K562 (cell line): ENCODE results near the gene CHST15. TPM values are rescaled to one million over a fixed set of nuclear protein-coding genes. Genes with fewer than 3 reads are reported as not detected.

Experiments
- ATAC-seq: fragments of 200-7000 bp; cut with Tn5 transposase; 3 replicates; pipeline ENCODE4 v1.9.1; 2020; ENCODE audit warnings: moderate library complexity
- BruUV-seq: library from RNA; stranded (reverse); fragments of 400-500 nt; replicated peaks from 2 replicates; lab custom pipeline; 2021; lab: Mats Ljungman, UMichigan
- CTCF ChIA-PET: fragments of 300-600 bp; formaldehyde crosslinking; extraction: SDS; loops from one replicate; lab custom pipeline; 2021; ENCODE audit warnings: low intra/inter-chr PET ratio; lab: Yijun Ruan, JAX
- POLR2A ChIA-PET: fragments of 300-600, 350-650 bp; sonication (Branson Sonifier 250); formaldehyde crosslinking; extraction: SDS; loops from one replicate; lab custom pipeline; 2021; ENCODE audit warnings: antibody characterized with exemption, inconsistent platforms; lab: Yijun Ruan, JAX
- DNase-seq, 4 experiments: peaks; one replicate each; pipeline versions ENCODE4 v3.0.0 to v3.0.0-alpha.2; 2011 to 2018; ENCODE audit warnings: low spot score in 3 of 4, mixed read lengths in 3 of 4; ENCODE audit errors: extremely low read depth in 1 of 4
- FAIRE-seq: peaks from 2 replicates; lab custom pipeline; 2011; peaks lifted over from hg19 to GRCh38; lab: Jason Lieb, UNC
- H2AFZ ChIP-seq: 2 replicates; pipeline ENCODE4 v1.6.0; 2011; ENCODE audit warnings: low read depth, low read length, control low read depth, inconsistent platforms
- H3K27ac ChIP-seq: fragments of 200-600 bp; 3 replicates; pipeline ENCODE4 v1.8.0; 2011; ENCODE audit warnings: low read depth, mild to moderate bottlenecking, control low read depth, inconsistent platforms, low read length, moderate library complexity, mixed read lengths; ENCODE audit errors: extremely low read depth
- H3K27me3 ChIP-seq, 2 experiments: fragments of 300-600 bp in 1 of 2; 2 replicates in 1 of 2; 3 replicates in 1 of 2; pipeline versions ENCODE4 v1.6.0 to v1.8.0; 2011; ENCODE audit warnings: inconsistent platforms in 2 of 2, low read length in 2 of 2, mild to moderate bottlenecking in 1 of 2, mixed read lengths in 1 of 2, moderate library complexity in 1 of 2; ENCODE audit not compliant: control insufficient read depth in 2 of 2, insufficient read depth in 2 of 2
- H3K36me3 ChIP-seq: fragments of 300-600 bp; 3 replicates; pipeline ENCODE4 v1.8.0; 2011; ENCODE audit warnings: mild to moderate bottlenecking, low read length, inconsistent platforms; ENCODE audit not compliant: control insufficient read depth, insufficient read depth
- H3K4me1 ChIP-seq, 2 experiments: fragments of 200-600 bp in 1 of 2; replicated peaks in 1 of 2; 2 replicates in 1 of 2; 3 replicates in 1 of 2; pipeline versions ENCODE4 v1.5.1 to v1.8.0; 2011; ENCODE audit warnings: inconsistent platforms in 2 of 2, low read length in 2 of 2, mild to moderate bottlenecking in 1 of 2, mixed read lengths in 1 of 2, moderate library complexity in 1 of 2; ENCODE audit not compliant: control insufficient read depth in 2 of 2, insufficient read depth in 2 of 2
- H3K4me2 ChIP-seq: 2 replicates; pipeline ENCODE4 v1.6.1; 2011; ENCODE audit warnings: low read length, control low read depth, inconsistent platforms, mixed read lengths; ENCODE audit not compliant: insufficient read depth
- H3K4me3 ChIP-seq: fragments of 200-600 bp; sonication (generic), shearing (Covaris generic); 2 replicates; pipeline ENCODE4 v1.5.1; 2016; ENCODE audit warnings: control low read depth, inconsistent platforms
- H3K79me2 ChIP-seq: fragments of 200-600 bp; 3 replicates; pipeline ENCODE4 v1.8.0; 2011; ENCODE audit warnings: low read length, inconsistent platforms; ENCODE audit not compliant: control insufficient read depth, insufficient read depth
- H3K9ac ChIP-seq, 2 experiments: 2 replicates each; pipeline versions ENCODE4 v1.6.0 to v1.6.1; 2011; ENCODE audit warnings: low read depth in 2 of 2, low read length in 2 of 2, control low read depth in 1 of 2, inconsistent platforms in 1 of 2, mild to moderate bottlenecking in 1 of 2, mixed read lengths in 1 of 2; ENCODE audit not compliant: insufficient read depth in 1 of 2
- H3K9me1 ChIP-seq: one replicate; pipeline ENCODE4 v1.6.0; 2011; ENCODE audit warnings: inconsistent platforms, mild to moderate bottlenecking, low read length, moderate library complexity; ENCODE audit not compliant: control insufficient read depth, insufficient read depth
- H3K9me3 ChIP-seq: replicated peaks from 2 replicates; pipeline ENCODE4 v1.5.1; 2011; ENCODE audit warnings: low read depth, low read length, inconsistent platforms; ENCODE audit not compliant: control insufficient read depth, insufficient read depth
- H4K20me1 ChIP-seq: replicated peaks from 2 replicates; pipeline ENCODE4 v1.6.1; 2011; ENCODE audit warnings: low read length, inconsistent platforms, mixed read lengths; ENCODE audit not compliant: control insufficient read depth, insufficient read depth
- CC2D1A ChIP-seq: fragments of 450-650 bp; IDR thresholded peaks from 2 replicates; pipeline ENCODE4 v1.6.1; 2017; ENCODE audit warnings: mild to moderate bottlenecking
- DNMT1 ChIP-seq: fragments of 450-650 bp; IDR thresholded peaks from 2 replicates; pipeline ENCODE4 v1.6.1; 2016; ENCODE audit warnings: antibody characterized with exemption, mild to moderate bottlenecking
- FOXJ2 ChIP-seq: fragments of 200-800 bp; sonication (Bioruptor generic); IDR thresholded peaks from 2 replicates; pipeline ENCODE4 v1.6.1; 2016; ENCODE audit warnings: missing genetic modification characterization, missing compliant biosample characterization
- HNRNPLL ChIP-seq: fragments of 200-400 bp; formaldehyde crosslinking; IDR thresholded peaks from 2 replicates; pipeline ENCODE4 v1.6.1; 2017; ENCODE audit warnings: low read length, low read depth, mild to moderate bottlenecking; ENCODE audit not compliant: poor library complexity, severe bottlenecking
- NBN ChIP-seq: fragments of 450-650 bp; IDR thresholded peaks from 2 replicates; pipeline ENCODE4 v1.6.1; 2016; ENCODE audit warnings: low read depth, mild to moderate bottlenecking
- RBM34 ChIP-seq: fragments of 200-400 bp; formaldehyde crosslinking; IDR thresholded peaks from 2 replicates; pipeline ENCODE4 v1.6.1; 2018; ENCODE audit warnings: low read length, borderline replicate concordance; ENCODE audit not compliant: insufficient read depth
- SLC30A9 ChIP-seq: fragments of 250-450 bp; sonication (Bioruptor Pico); IDR thresholded peaks from 2 replicates; pipeline ENCODE4 v1.8.0; 2022; ENCODE audit warnings: mild to moderate bottlenecking, moderate library complexity
- SMARCE1 ChIP-seq: fragments of 450-650 bp; IDR thresholded peaks from 2 replicates; pipeline ENCODE4 v1.7.1; 2016; ENCODE audit warnings: mild to moderate bottlenecking
- TEAD4 ChIP-seq, 2 experiments: sonication (generic) in 1 of 2; formaldehyde crosslinking in 1 of 2; IDR thresholded peaks; 2 replicates each; pipeline versions ENCODE4 v1.6.1 to v1.8.0; 2012 to 2022; ENCODE audit warnings: borderline replicate concordance in 1 of 2, inconsistent platforms in 1 of 2, low read length in 1 of 2, mild to moderate bottlenecking in 1 of 2, missing genetic modification reagents in 1 of 2
- ZNF583 ChIP-seq: fragments of 250-450 bp; sonication (Bioruptor Pico); IDR thresholded peaks from 2 replicates; pipeline ENCODE4 v1.4.0; 2020
- ZNF695 ChIP-seq: fragments of 450-650 bp; formaldehyde crosslinking; IDR thresholded peaks from 2 replicates; pipeline ENCODE4 v1.4.0; 2020; ENCODE audit warnings: mild to moderate bottlenecking, moderate library complexity
- ZNF699 ChIP-seq: fragments of 250-450 bp; sonication (Bioruptor Pico); IDR thresholded peaks from 2 replicates; pipeline ENCODE4 v1.8.0; 2021; ENCODE audit warnings: mild to moderate bottlenecking, moderate library complexity; ENCODE audit not compliant: insufficient replicate concordance
- WGBS: fragments of 100-300 bp; shearing (Covaris generic); methylation state at CpG from one replicate; pipeline ENCODE4 v1.1.6; 2016; ENCODE audit warnings: low coverage, mixed read lengths; ENCODE audit not compliant: insufficient coverage; ENCODE audit errors: missing lambda C conversion rate; 5-methylcytosine and 5-hydroxymethylcytosine counted together
- in situ Hi-C: fragments of 300-500 bp; cut with MboI; formaldehyde crosslinking; loops from 4 replicates; pipeline ENCODE4 v1.15.0; 2018; ENCODE audit warnings: inconsistent platforms, mixed read lengths
- intact Hi-C: fragments of 100-400 bp; cut with micrococcal nuclease; formaldehyde crosslinking; loops from 2 replicates; pipeline ENCODE4 v1.14.2; 2022
- polyA plus RNA-seq, 8 experiments: library from polyadenylated mRNA; depleted of rRNA in 4 of 8; stranded (reverse) in 5 of 8; unstranded in 3 of 8; fragments of >200 nt; fragmentation: Nextera tagmentation in 2 of 8; fragmentation: Illumina TruSeq in 1 of 8; extraction: Ambion mirVana in 2 of 8; extraction: Trizol in 1 of 8; gene quantifications; 2 replicates each; pipeline versions ENCODE4 v1.2.1 to v1.2.3, GENCODE V29; 2011 to 2014; ENCODE audit warnings: inconsistent platforms in 1 of 8, missing spikeins in 1 of 8
- total RNA-seq, 7 experiments: library from RNA; depleted of rRNA in 6 of 7; stranded (reverse); fragments of >200 nt in 6 of 7; fragmentation: Illumina TruSeq in 2 of 7; extraction: Trizol in 2 of 7; gene quantifications; 2 replicates each; pipeline versions ENCODE4 v1.2.1 to v1.2.3, GENCODE V29; 2011 to 2021; ENCODE audit warnings: low replicate concordance in 1 of 7
- TF ChIP-seq, protein P1 (sequence below): fragments of 250-450 bp; sonication (Bioruptor Pico); IDR thresholded peaks from 2 replicates; pipeline ENCODE4 v1.5.0; 2020; ENCODE audit warnings: mild to moderate bottlenecking, borderline replicate concordance
- TF ChIP-seq, protein P2 (sequence below): sonication (generic); formaldehyde crosslinking; IDR thresholded peaks from 2 replicates; pipeline ENCODE4 v1.8.1; 2023; ENCODE audit warnings: mild to moderate bottlenecking, missing genetic modification reagents

CHST15 gene
- total and polyA plus RNA-seq, 9 of the 15 experiments (the other 6 are each of a cell fraction or from before 2014, with no cell fraction given), result 0.04 to 0.16 (median 0.08) TPM

DNA sequence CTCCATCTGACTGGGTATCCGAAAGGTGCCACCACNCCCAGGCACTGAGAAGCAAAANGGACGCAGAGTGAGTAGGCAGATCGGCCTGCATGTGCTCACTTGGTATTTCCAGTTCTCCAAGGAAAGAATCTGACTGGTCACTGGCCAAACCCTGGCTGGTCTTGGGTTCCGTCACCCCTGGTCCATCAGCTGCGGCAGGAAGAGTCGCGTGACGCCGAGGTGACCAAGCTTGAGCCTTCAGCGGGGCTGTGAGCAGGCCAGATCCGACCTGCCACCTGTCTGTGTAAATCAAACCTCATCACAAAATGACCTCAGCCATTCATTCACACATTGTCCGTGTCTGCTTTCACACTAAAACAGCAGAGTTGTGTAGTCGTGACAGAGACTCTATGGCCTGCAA lies 28.8 kb upstream of the CHST15 start:
- H3K27me3 ChIP-seq, result peaks cover 2 to 10% of the 10 kb centered on the region in 2 experiments; a peak in 3 of 5 replicates
- CTCF ChIA-PET, result no interaction called here
- POLR2A ChIA-PET, result interaction anchor here (0.7 kb wide), 1 partner anchor 19 kb away, joined by 3 read pairs; no protein-coding TSS in a partner anchor

More for the DNA sequence above, 28.8 kb upstream of the CHST15 start:
- no TSS peak for BruUV-seq
- Histone ChIP-seq H2AFZ (no peak overlapping the region), H3K4me2 (no peak overlapping the region), H4K20me1 (no peaks in the 10 kb centered on the region), H3K27ac (no peak overlapping the region), H3K9ac (no peak overlapping the region), H3K9me1 (no peaks in the 10 kb centered on the region), H3K79me2 (no peaks in the 10 kb centered on the region), H3K4me1 (no peaks in the 10 kb centered on the region), H3K4me3 (no peak overlapping the region), H3K36me3 (no peaks in the 10 kb centered on the region), H3K9me3 (no peaks in the 10 kb centered on the region)
- TF ChIP-seq FOXJ2 (tag), result no peak
- TF ChIP-seq, protein P1, sequence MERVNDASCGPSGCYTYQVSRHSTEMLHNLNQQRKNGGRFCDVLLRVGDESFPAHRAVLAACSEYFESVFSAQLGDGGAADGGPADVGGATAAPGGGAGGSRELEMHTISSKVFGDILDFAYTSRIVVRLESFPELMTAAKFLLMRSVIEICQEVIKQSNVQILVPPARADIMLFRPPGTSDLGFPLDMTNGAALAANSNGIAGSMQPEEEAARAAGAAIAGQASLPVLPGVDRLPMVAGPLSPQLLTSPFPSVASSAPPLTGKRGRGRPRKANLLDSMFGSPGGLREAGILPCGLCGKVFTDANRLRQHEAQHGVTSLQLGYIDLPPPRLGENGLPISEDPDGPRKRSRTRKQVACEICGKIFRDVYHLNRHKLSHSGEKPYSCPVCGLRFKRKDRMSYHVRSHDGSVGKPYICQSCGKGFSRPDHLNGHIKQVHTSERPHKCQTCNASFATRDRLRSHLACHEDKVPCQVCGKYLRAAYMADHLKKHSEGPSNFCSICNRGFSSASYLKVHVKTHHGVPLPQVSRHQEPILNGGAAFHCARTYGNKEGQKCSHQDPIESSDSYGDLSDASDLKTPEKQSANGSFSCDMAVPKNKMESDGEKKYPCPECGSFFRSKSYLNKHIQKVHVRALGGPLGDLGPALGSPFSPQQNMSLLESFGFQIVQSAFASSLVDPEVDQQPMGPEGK (CRISPR knock-in tag), result no peak
- TF ChIP-seq TEAD4 (IDR thresholded peaks at IDR 0.05; ENCODE audit: low read length), result no peak
- TF ChIP-seq TEAD4 (CRISPR knock-in tag; IDR thresholded peaks at IDR 0.05; ENCODE audit: borderline replicate concordance), result no peak
- TF ChIP-seq HNRNPLL, result no peak
- no peak for TF ChIP-seq SLC30A9 (CRISPR knock-in tag)
- TF ChIP-seq SMARCE1, result no peak
- TF ChIP-seq, protein P2, sequence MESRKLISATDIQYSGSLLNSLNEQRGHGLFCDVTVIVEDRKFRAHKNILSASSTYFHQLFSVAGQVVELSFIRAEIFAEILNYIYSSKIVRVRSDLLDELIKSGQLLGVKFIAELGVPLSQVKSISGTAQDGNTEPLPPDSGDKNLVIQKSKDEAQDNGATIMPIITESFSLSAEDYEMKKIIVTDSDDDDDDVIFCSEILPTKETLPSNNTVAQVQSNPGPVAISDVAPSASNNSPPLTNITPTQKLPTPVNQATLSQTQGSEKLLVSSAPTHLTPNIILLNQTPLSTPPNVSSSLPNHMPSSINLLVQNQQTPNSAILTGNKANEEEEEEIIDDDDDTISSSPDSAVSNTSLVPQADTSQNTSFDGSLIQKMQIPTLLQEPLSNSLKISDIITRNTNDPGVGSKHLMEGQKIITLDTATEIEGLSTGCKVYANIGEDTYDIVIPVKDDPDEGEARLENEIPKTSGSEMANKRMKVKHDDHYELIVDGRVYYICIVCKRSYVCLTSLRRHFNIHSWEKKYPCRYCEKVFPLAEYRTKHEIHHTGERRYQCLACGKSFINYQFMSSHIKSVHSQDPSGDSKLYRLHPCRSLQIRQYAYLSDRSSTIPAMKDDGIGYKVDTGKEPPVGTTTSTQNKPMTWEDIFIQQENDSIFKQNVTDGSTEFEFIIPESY (CRISPR knock-in tag), result no peak
- no peak for TF ChIP-seq RBM34
- TF ChIP-seq DNMT1, result no peak
- TF ChIP-seq ZNF695 (CRISPR knock-in tag), result no peak
- TF ChIP-seq CC2D1A, result no peak
- TF ChIP-seq NBN, result no peak
- no peak for TF ChIP-seq ZNF699 (CRISPR knock-in tag)
- TF ChIP-seq ZNF583 (CRISPR knock-in tag), result no peak
- in situ Hi-C loops, result no loop called here
- WGBS, result 1% methylated on average over 11 of the region's 13 CpGs
- DNase-seq (no peak), ATAC-seq (no peak), FAIRE-seq (no peak)
- intact Hi-C loops, result no loop called here
